ENCODE measurements around the gene HK3.

- TF ChIP-seq, protein P1, sequence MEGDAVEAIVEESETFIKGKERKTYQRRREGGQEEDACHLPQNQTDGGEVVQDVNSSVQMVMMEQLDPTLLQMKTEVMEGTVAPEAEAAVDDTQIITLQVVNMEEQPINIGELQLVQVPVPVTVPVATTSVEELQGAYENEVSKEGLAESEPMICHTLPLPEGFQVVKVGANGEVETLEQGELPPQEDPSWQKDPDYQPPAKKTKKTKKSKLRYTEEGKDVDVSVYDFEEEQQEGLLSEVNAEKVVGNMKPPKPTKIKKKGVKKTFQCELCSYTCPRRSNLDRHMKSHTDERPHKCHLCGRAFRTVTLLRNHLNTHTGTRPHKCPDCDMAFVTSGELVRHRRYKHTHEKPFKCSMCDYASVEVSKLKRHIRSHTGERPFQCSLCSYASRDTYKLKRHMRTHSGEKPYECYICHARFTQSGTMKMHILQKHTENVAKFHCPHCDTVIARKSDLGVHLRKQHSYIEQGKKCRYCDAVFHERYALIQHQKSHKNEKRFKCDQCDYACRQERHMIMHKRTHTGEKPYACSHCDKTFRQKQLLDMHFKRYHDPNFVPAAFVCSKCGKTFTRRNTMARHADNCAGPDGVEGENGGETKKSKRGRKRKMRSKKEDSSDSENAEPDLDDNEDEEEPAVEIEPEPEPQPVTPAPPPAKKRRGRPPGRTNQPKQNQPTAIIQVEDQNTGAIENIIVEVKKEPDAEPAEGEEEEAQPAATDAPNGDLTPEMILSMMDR (conservative IDR thresholded peaks at IDR 0.05; ENCODE audit: low read depth, low read length): no peak
- no peak for TF ChIP-seq EZH2 (IDR thresholded peaks at IDR 0.05; ENCODE audit: low read length, unreplicated experiment)
Observed at GRCh38 chr5:176934309-176934930, 35.3 kb upstream of the HK3 start.
